ENCODE results near the gene FAM181B. TPM values are rescaled to one million over a fixed set of nuclear protein-coding genes. Genes with fewer than 3 reads are reported as not detected.

Gene FAM181B
- total RNA-seq, 1 experiment from 2014 or later = 0.09 TPM

GRCh38 chr11:82682003-82682751 is 51.5 kb downstream of the FAM181B start:
- peak; percentile 34 for TF ChIP-seq CTCF (IDR thresholded peaks at IDR 0.05; ENCODE audit: unreplicated experiment)
- Mint-ChIP-seq H3K27ac (ENCODE audit: unreplicated experiment) (peak overlapping the region; percentile 37), H3K4me3 (ENCODE audit: low read depth, unreplicated experiment) (peak overlapping the region; percentile 5), H3K27me3 (ENCODE audit: unreplicated experiment) (peaks cover 18% of the 10 kb centered on the region), H3K36me3 (ENCODE audit: insufficient read depth, unreplicated experiment) (no peaks in the 10 kb centered on the region), H3K9me3 (ENCODE audit: low read depth, unreplicated experiment) (no peaks in the 10 kb centered on the region), H3K4me1 (ENCODE audit: low read depth, unreplicated experiment) (peaks cover 10% of the 10 kb centered on the region)
- BruUV-seq (replicated peaks) = no TSS peak
- CTCF ChIA-PET = no interaction called here
- DNase-seq = peak; percentile 9
- intact Hi-C loops (cut with micrococcal nuclease; ENCODE audit: unreplicated experiment) = no loop called here

GRCh38 chr11:82680252-82680651 is 53.4 kb downstream of the FAM181B start:
- H3K4me1 Mint-ChIP-seq (ENCODE audit: low read depth, unreplicated experiment) = peaks cover 10% of the 10 kb centered on the region
- CTCF ChIA-PET = interaction anchor here (1.6 kb wide), 1 partner anchor 15 kb away, joined by 4 read pairs; no protein-coding TSS in a partner anchor
- H3K27me3 Mint-ChIP-seq (ENCODE audit: unreplicated experiment) = peaks cover 14% of the 10 kb centered on the region
- H3K9me3 Mint-ChIP-seq (ENCODE audit: low read depth, unreplicated experiment) = no peaks in the 10 kb centered on the region
- no peak overlapping the region for H3K4me3 Mint-ChIP-seq (ENCODE audit: low read depth, unreplicated experiment)
- intact Hi-C loops (cut with micrococcal nuclease; ENCODE audit: unreplicated experiment) = no loop called here
- no peak for TF ChIP-seq CTCF (IDR thresholded peaks at IDR 0.05; ENCODE audit: unreplicated experiment)
- no peak overlapping the region for H3K27ac Mint-ChIP-seq (ENCODE audit: unreplicated experiment)
- H3K36me3 Mint-ChIP-seq (ENCODE audit: insufficient read depth, unreplicated experiment) = no peaks in the 10 kb centered on the region
- no peak for DNase-seq
- BruUV-seq (replicated peaks) = no TSS peak

Other genes with a start within 250 kb of the FAM181B start
- gene PRCP, start 166.6 kb upstream of the FAM181B start, total RNA-seq (2022) = 22.0 and 22.7 TPM in 2 replicates
- 10.9 and 14.1 TPM in 2 replicates for gene DDIAS, start 167.9 kb upstream of the FAM181B start, total RNA-seq (2022)